SK-N-MC (cell line): ENCODE measurements around the gene SMC6.

ENCODE experiments used
- EZH2 ChIP-seq: fragments of 200-600 bp; sonication (generic); IDR thresholded peaks from one replicate; pipeline ENCODE4 v1.6.1; 2017; ENCODE audit warnings: antibody characterized with exemption
- FOXP2 ChIP-seq: optimal IDR thresholded peaks from 2 replicates; pipeline ENCODE3; 2011; ENCODE audit warnings: mild to moderate bottlenecking, moderate library complexity; ENCODE audit not compliant: insufficient read depth; ENCODE audit errors: extremely low read length, control extremely low read depth
- POLR2AphosphoS5 ChIP-seq: IDR thresholded peaks from 2 replicates; pipeline ENCODE4 v1.6.1; 2012; ENCODE audit warnings: mild to moderate bottlenecking, low read depth, low read length, borderline replicate concordance

- TF ChIP-seq POLR2AphosphoS5 = no peak
- no peak for TF ChIP-seq EZH2
- TF ChIP-seq FOXP2 = no peak
Measured at GRCh38 chr2:17617955-17618354, 135.7 kb downstream of the SMC6 start.
